ENCODE measurements around the gene ALOX15. TPM values are rescaled to one million over a fixed set of nuclear protein-coding genes. Genes with fewer than 3 reads are reported as not detected.

The ALOX15 gene
- total RNA-seq, 1 donor from 2014 or later, result 4.9 TPM

DNA sequence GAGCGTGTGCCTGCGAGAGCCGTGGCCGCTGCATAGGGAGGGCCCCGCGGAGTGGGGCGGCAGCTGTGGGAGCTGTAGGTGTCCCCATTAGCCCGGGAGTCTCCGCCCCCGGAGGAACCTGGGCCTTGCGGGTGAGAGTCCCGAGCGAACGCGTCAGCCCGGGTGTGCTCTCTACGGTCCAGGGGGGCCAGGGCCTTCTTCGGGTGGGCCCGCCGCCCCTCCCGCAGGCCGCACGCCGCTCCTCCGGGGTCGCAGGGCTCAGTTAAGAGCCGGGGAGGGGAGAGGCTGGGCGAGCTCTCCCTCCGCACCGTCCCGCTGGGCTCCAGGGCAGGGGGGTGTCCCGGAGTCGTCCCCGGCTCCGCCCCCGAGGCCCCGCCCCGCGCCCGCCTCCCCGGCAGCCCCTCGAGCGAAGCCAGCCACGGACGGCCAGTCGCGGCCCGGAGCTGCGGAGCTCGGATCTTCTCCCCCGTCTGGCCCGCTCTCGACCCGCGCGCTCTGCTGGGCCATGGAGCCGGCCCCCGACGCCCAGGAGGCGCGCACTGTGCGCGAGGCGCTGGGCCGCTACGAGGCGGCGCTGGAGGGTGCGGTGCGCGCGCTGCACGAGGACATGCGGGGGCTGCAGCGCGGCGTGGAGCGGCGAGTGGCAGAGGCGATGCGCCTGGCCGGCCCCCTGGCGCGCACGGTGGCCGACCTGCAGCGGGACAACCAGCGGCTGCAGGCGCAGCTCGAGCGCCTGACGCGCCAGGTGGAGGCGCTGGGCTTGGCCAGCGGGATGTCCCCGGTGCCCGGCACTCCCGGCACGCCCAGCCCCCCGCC, 57.2 kb downstream of the ALOX15 start, which contains the start of gene SMTNL2:
Gene SMTNL2 (plus strand): TSS at position 429 of the 816 bp plus-strand sequence. CDS start 77 bp downstream, at position 506.
- Mint-ChIP-seq H3K36me3 (no peaks in the 10 kb centered on the region), H3K9me3 (no peaks in the 10 kb centered on the region), H3K4me3 (peak within 1 kb of the TSS; percentile 98), H3K27me3 (peaks cover 23% of the 10 kb centered on the region), H3K27ac (peak within 1 kb of the TSS; percentile 92), H3K4me1 (ENCODE audit: unreplicated experiment) (peaks cover 40% of the 10 kb centered on the region)
- TF ChIP-seq, protein P1, sequence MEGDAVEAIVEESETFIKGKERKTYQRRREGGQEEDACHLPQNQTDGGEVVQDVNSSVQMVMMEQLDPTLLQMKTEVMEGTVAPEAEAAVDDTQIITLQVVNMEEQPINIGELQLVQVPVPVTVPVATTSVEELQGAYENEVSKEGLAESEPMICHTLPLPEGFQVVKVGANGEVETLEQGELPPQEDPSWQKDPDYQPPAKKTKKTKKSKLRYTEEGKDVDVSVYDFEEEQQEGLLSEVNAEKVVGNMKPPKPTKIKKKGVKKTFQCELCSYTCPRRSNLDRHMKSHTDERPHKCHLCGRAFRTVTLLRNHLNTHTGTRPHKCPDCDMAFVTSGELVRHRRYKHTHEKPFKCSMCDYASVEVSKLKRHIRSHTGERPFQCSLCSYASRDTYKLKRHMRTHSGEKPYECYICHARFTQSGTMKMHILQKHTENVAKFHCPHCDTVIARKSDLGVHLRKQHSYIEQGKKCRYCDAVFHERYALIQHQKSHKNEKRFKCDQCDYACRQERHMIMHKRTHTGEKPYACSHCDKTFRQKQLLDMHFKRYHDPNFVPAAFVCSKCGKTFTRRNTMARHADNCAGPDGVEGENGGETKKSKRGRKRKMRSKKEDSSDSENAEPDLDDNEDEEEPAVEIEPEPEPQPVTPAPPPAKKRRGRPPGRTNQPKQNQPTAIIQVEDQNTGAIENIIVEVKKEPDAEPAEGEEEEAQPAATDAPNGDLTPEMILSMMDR (conservative IDR thresholded peaks at IDR 0.05), result peak; percentile 34
- DNase-seq (ENCODE audit: extremely low spot score, unreplicated experiment), result no peak

- H3K4me3 Mint-ChIP-seq, result peak overlapping the region; percentile 98
- DNase-seq (ENCODE audit: extremely low spot score, unreplicated experiment), result no peak
- H3K27me3 Mint-ChIP-seq, result peaks cover 23% of the 10 kb centered on the region
- TF ChIP-seq, protein P1 (conservative IDR thresholded peaks at IDR 0.05), result peak; percentile 74
- no peaks in the 10 kb centered on the region for H3K9me3 Mint-ChIP-seq
- H3K27ac Mint-ChIP-seq, result peak overlapping the region; percentile 92
- peaks cover 40% of the 10 kb centered on the region for H3K4me1 Mint-ChIP-seq (ENCODE audit: unreplicated experiment)
- no peaks in the 10 kb centered on the region for H3K36me3 Mint-ChIP-seq
Measured at GRCh38 chr17:4583782-4584100, 57.7 kb downstream of the ALOX15 start.

DNA sequence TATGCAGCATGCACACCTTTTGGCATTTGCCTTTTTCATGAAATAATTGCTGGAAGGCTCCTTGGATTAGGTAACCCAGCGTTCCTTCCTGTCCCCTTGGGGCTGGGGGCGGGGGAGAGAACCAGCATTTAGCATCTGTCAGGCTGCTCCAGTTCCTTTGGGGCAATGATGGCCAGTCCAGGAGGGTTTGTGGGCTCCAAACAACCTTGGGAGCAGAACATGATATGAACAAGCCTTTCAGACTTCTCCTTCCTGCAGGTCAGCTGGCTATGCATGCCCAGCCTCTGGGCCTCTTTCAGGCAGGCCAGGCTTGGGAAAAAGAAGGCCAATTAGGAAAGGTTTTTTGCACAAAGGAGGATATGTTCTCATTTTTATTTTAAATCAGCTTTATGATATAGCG, 58.3 kb downstream of the ALOX15 start:
- H3K4me3 Mint-ChIP-seq, result peak overlapping the region; percentile 98
- peaks cover 23% of the 10 kb centered on the region for H3K27me3 Mint-ChIP-seq
- no peaks in the 10 kb centered on the region for H3K36me3 Mint-ChIP-seq

GRCh38 chr17:4582691-4583090, 58.8 kb downstream of the ALOX15 start:
- H3K4me3 Mint-ChIP-seq, result no peak overlapping the region
- TF ChIP-seq, protein P1 (conservative IDR thresholded peaks at IDR 0.05), result no peak
- no peaks in the 10 kb centered on the region for H3K9me3 Mint-ChIP-seq
- H3K4me1 Mint-ChIP-seq (ENCODE audit: unreplicated experiment), result peaks cover 40% of the 10 kb centered on the region
- peaks cover 23% of the 10 kb centered on the region for H3K27me3 Mint-ChIP-seq
- no peak for DNase-seq (ENCODE audit: extremely low spot score, unreplicated experiment)
- no peak overlapping the region for H3K27ac Mint-ChIP-seq
- no peaks in the 10 kb centered on the region for H3K36me3 Mint-ChIP-seq

More for the DNA sequence above, 58.3 kb downstream of the ALOX15 start:
- TF ChIP-seq, protein P1 (conservative IDR thresholded peaks at IDR 0.05), result no peak
- Mint-ChIP-seq H3K9me3 (no peaks in the 10 kb centered on the region), H3K27ac (peak overlapping the region; percentile 16), H3K4me1 (ENCODE audit: unreplicated experiment) (peaks cover 40% of the 10 kb centered on the region)
- DNase-seq (ENCODE audit: extremely low spot score, unreplicated experiment), result no peak

GRCh38 chr17:4582101-4582501, 59.4 kb downstream of the ALOX15 start:
- peaks cover 23% of the 10 kb centered on the region for H3K27me3 Mint-ChIP-seq
- H3K9me3 Mint-ChIP-seq, result no peaks in the 10 kb centered on the region
- TF ChIP-seq, protein P1 (conservative IDR thresholded peaks at IDR 0.05), result no peak
- H3K27ac Mint-ChIP-seq, result no peak overlapping the region
- no peak overlapping the region for H3K4me3 Mint-ChIP-seq
- no peaks in the 10 kb centered on the region for H3K36me3 Mint-ChIP-seq
- no peak for DNase-seq (ENCODE audit: extremely low spot score, unreplicated experiment)
- peaks cover 40% of the 10 kb centered on the region for H3K4me1 Mint-ChIP-seq (ENCODE audit: unreplicated experiment)

Other genes starting within 250 kb of the ALOX15 start
- 0.31 and 0.34 TPM in 2 replicates for gene SPNS3, start 207.7 kb downstream of the ALOX15 start, total RNA-seq (ENCODE audit: low replicate concordance)
- 16.1 and 36.7 TPM in 2 replicates for gene SPNS2, start 142.8 kb downstream of the ALOX15 start, total RNA-seq (ENCODE audit: low replicate concordance)
- 63.7 and 66.0 TPM in 2 replicates for gene MYBBP1A, start 86.3 kb downstream of the ALOX15 start, total RNA-seq (ENCODE audit: low replicate concordance)
- 1.0 and 1.4 TPM in 2 replicates for gene GGT6, start 81.1 kb downstream of the ALOX15 start, total RNA-seq (ENCODE audit: low replicate concordance)
- gene SMTNL2, start 57.1 kb downstream of the ALOX15 start, total RNA-seq (ENCODE audit: low replicate concordance), result 19.4 and 25.5 TPM in 2 replicates
- 72.7 and 92.9 TPM in 2 replicates for gene PELP1, start 62.5 kb upstream of the ALOX15 start, total RNA-seq (ENCODE audit: low replicate concordance)
- gene ARRB2, start 69.0 kb upstream of the ALOX15 start, total RNA-seq (ENCODE audit: low replicate concordance), result 22.9 and 47.4 TPM in 2 replicates
- gene MED11, start 89.8 kb upstream of the ALOX15 start, total RNA-seq (ENCODE audit: low replicate concordance), result 17.6 and 21.8 TPM in 2 replicates
- 0.70 and 1.4 TPM in 2 replicates for gene ZMYND15, start 98.2 kb upstream of the ALOX15 start, total RNA-seq (ENCODE audit: low replicate concordance)
- 15.2 and 23.0 TPM in 2 replicates for gene CXCL16, start 98.2 kb upstream of the ALOX15 start, total RNA-seq (ENCODE audit: low replicate concordance)
- gene TM4SF5, start 130.2 kb upstream of the ALOX15 start, total RNA-seq (ENCODE audit: low replicate concordance), result 5.3 and 9.6 TPM in 2 replicates
- gene VMO1, start 144.7 kb upstream of the ALOX15 start, total RNA-seq (ENCODE audit: low replicate concordance), result 1.2 and 1.8 TPM in 2 replicates
- gene GLTPD2, start 147.3 kb upstream of the ALOX15 start, total RNA-seq (ENCODE audit: low replicate concordance), result 4.7 and 9.8 TPM in 2 replicates
- gene PSMB6, start 154.5 kb upstream of the ALOX15 start, total RNA-seq (ENCODE audit: low replicate concordance), result 117 and 124 TPM in 2 replicates
- gene PLD2, start 165.5 kb upstream of the ALOX15 start, total RNA-seq (ENCODE audit: low replicate concordance), result 58.7 and 69.3 TPM in 2 replicates
- 111 and 204 TPM in 2 replicates for gene MINK1, start 191.7 kb upstream of the ALOX15 start, total RNA-seq (ENCODE audit: low replicate concordance)

Data from type B pancreatic cell (in vitro differentiated cells).